ENCODE results near the gene DCT. TPM values are rescaled to one million over a fixed set of nuclear protein-coding genes. Genes with fewer than 3 reads are reported as not detected.
A peak's percentile ranks its signal among the peaks of the same experiment; 100 is the strongest.

Gene DCT
- total RNA-seq, 1 experiment from 2014 or later = not detected

- Histone ChIP-seq H3K4me3 (ENCODE audit: low read length) (no peak overlapping the region), H4K20me1 (ENCODE audit: low read length) (no peaks in the 10 kb centered on the region), H3K27me3 (ENCODE audit: low read length) (no peaks in the 10 kb centered on the region), H3K4me1 (ENCODE audit: insufficient read depth, low read length) (peaks cover 19% of the 10 kb centered on the region; the same call in 1 of the 2 replicates), H3K36me3 (ENCODE audit: low read depth, low read length) (no peaks in the 10 kb centered on the region), H3K9me2 (replicated peaks; ENCODE audit: low read length) (no peaks in the 10 kb centered on the region), H3K27ac (ENCODE audit: low read length) (no peak overlapping the region), H3K4me2 (ENCODE audit: low read length) (no peak overlapping the region), H2AFZ (ENCODE audit: low read length) (no peak overlapping the region), H3K79me2 (ENCODE audit: low read length) (no peaks in the 10 kb centered on the region), H3K9me3 (ENCODE audit: low read length) (no peaks in the 10 kb centered on the region), H3K9ac (ENCODE audit: low read length) (no peak overlapping the region), H3F3A (ENCODE audit: low read length, unreplicated experiment) (no peaks in the 10 kb centered on the region)
- TF ChIP-seq EZH2phosphoT487 (IDR thresholded peaks at IDR 0.05; ENCODE audit: borderline replicate concordance, low read length) (no peak), EZH2 (IDR thresholded peaks at IDR 0.05; ENCODE audit: low read length, unreplicated experiment) (no peak)
- TF ChIP-seq, protein P1, sequence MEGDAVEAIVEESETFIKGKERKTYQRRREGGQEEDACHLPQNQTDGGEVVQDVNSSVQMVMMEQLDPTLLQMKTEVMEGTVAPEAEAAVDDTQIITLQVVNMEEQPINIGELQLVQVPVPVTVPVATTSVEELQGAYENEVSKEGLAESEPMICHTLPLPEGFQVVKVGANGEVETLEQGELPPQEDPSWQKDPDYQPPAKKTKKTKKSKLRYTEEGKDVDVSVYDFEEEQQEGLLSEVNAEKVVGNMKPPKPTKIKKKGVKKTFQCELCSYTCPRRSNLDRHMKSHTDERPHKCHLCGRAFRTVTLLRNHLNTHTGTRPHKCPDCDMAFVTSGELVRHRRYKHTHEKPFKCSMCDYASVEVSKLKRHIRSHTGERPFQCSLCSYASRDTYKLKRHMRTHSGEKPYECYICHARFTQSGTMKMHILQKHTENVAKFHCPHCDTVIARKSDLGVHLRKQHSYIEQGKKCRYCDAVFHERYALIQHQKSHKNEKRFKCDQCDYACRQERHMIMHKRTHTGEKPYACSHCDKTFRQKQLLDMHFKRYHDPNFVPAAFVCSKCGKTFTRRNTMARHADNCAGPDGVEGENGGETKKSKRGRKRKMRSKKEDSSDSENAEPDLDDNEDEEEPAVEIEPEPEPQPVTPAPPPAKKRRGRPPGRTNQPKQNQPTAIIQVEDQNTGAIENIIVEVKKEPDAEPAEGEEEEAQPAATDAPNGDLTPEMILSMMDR (conservative IDR thresholded peaks at IDR 0.05; ENCODE audit: low read depth, low read length) = peak; percentile 66
- DNase-seq = peak; percentile 49
- POLR2A ChIA-PET (ENCODE audit: unreplicated experiment) = no interaction called here
- intact Hi-C loops (cut with micrococcal nuclease) = no loop called here
- no TSS peak for BruUV-seq (replicated peaks)
- CTCF ChIA-PET = no interaction called here
- peak; percentile 23; the same call in 1 of the 2 replicates for ATAC-seq
Observed at GRCh38 chr13:94416454-94417080, 62.9 kb downstream of the DCT start.

- Histone ChIP-seq H3K27me3 (ENCODE audit: low read length) (no peaks in the 10 kb centered on the region), H3K9me3 (ENCODE audit: low read length) (no peaks in the 10 kb centered on the region), H3F3A (ENCODE audit: low read length, unreplicated experiment) (no peaks in the 10 kb centered on the region), H3K36me3 (ENCODE audit: low read depth, low read length) (no peaks in the 10 kb centered on the region), H3K4me1 (ENCODE audit: insufficient read depth, low read length) (peaks cover 19% of the 10 kb centered on the region; the same call in 1 of the 2 replicates), H4K20me1 (ENCODE audit: low read length) (no peaks in the 10 kb centered on the region), H3K9ac (ENCODE audit: low read length) (no peak overlapping the region), H3K4me2 (ENCODE audit: low read length) (peak overlapping the region; percentile 21; the same call in 1 of the 2 replicates), H2AFZ (ENCODE audit: low read length) (no peak overlapping the region), H3K27ac (ENCODE audit: low read length) (no peak overlapping the region), H3K4me3 (ENCODE audit: low read length) (no peak overlapping the region), H3K9me2 (replicated peaks; ENCODE audit: low read length) (no peaks in the 10 kb centered on the region), H3K79me2 (ENCODE audit: low read length) (no peaks in the 10 kb centered on the region)
- ATAC-seq = no peak
- intact Hi-C loops (cut with micrococcal nuclease) = no loop called here
- DNase-seq = no peak
- TF ChIP-seq EZH2 (IDR thresholded peaks at IDR 0.05; ENCODE audit: low read length, unreplicated experiment) = no peak
- TF ChIP-seq EZH2phosphoT487 (IDR thresholded peaks at IDR 0.05; ENCODE audit: borderline replicate concordance, low read length) = no peak
- TF ChIP-seq, protein P1 (conservative IDR thresholded peaks at IDR 0.05; ENCODE audit: low read depth, low read length) = no peak
- no TSS peak for BruUV-seq (replicated peaks)
- POLR2A ChIA-PET (ENCODE audit: unreplicated experiment) = no interaction called here
- CTCF ChIA-PET = no interaction called here
Observed at GRCh38 chr13:94415500-94416237, 63.8 kb downstream of the DCT start.

- Histone ChIP-seq H2AFZ (ENCODE audit: low read length) (no peak overlapping the region), H3K27ac (ENCODE audit: low read length) (no peak overlapping the region), H4K20me1 (ENCODE audit: low read length) (no peaks in the 10 kb centered on the region), H3K4me3 (ENCODE audit: low read length) (no peak overlapping the region), H3K9me3 (ENCODE audit: low read length) (no peaks in the 10 kb centered on the region), H3K27me3 (ENCODE audit: low read length) (no peaks in the 10 kb centered on the region), H3K4me2 (ENCODE audit: low read length) (peak overlapping the region; percentile 21; the same call in 1 of the 2 replicates), H3K79me2 (ENCODE audit: low read length) (no peaks in the 10 kb centered on the region), H3F3A (ENCODE audit: low read length, unreplicated experiment) (no peaks in the 10 kb centered on the region), H3K9me2 (replicated peaks; ENCODE audit: low read length) (no peaks in the 10 kb centered on the region), H3K4me1 (ENCODE audit: insufficient read depth, low read length) (peaks cover 19% of the 10 kb centered on the region; the same call in 1 of the 2 replicates), H3K36me3 (ENCODE audit: low read depth, low read length) (no peaks in the 10 kb centered on the region), H3K9ac (ENCODE audit: low read length) (no peak overlapping the region)
- TF ChIP-seq, protein P1 (conservative IDR thresholded peaks at IDR 0.05; ENCODE audit: low read depth, low read length) = no peak
- no peak for TF ChIP-seq EZH2 (IDR thresholded peaks at IDR 0.05; ENCODE audit: low read length, unreplicated experiment)
- no peak for TF ChIP-seq EZH2phosphoT487 (IDR thresholded peaks at IDR 0.05; ENCODE audit: borderline replicate concordance, low read length)
- DNase-seq (no peak), ATAC-seq (no peak; the same call in 1 of the 2 replicates)
- no TSS peak for BruUV-seq (replicated peaks)
- CTCF ChIA-PET = no interaction called here
- POLR2A ChIA-PET (ENCODE audit: unreplicated experiment) = no interaction called here
- intact Hi-C loops (cut with micrococcal nuclease) = no loop called here
Observed at GRCh38 chr13:94414708-94415107, 64.8 kb downstream of the DCT start.
